ENCODE measurements around the gene BLOC1S1.

Gene BLOC1S1

GRCh38 chr12:55694188-55694515 lies 21.7 kb upstream of the BLOC1S1 start:
- Histone ChIP-seq H3K14ac (ENCODE audit: low read length) (no peak overlapping the region), H2AFZ (ENCODE audit: low read length) (no peak overlapping the region), H3K9me3 (replicated peaks in 1 of 2; ENCODE audit: control insufficient read depth in 2 of 2, insufficient read depth in 1 of 2, low read depth in 1 of 2, low read length in 2 of 2) (no peaks in the 10 kb centered on the region), H2BK120ac (ENCODE audit: low read depth, low read length) (no peak overlapping the region), H2BK12ac (ENCODE audit: low read length) (no peak overlapping the region), H3K9ac (ENCODE audit: low read depth, low read length, poor library complexity) (no peak overlapping the region), H3K27ac (replicated peaks; ENCODE audit: low read length) (no peak overlapping the region), H3K18ac (ENCODE audit: low read length) (no peak overlapping the region), H3K36me3 (replicated peaks in 1 of 2; ENCODE audit: control insufficient read depth in 2 of 2, insufficient read depth in 2 of 2, low read length in 2 of 2) (peaks cover 20 to 39% of the 10 kb centered on the region in 2 donors), H3K4me1 (ENCODE audit: control insufficient read depth in 2 of 2, insufficient read depth in 1 of 2, low read depth in 1 of 2, low read length in 2 of 2) (no peaks in the 10 kb centered on the region), H3K79me1 (ENCODE audit: low read depth, low read length) (no peaks in the 10 kb centered on the region), H3K4me3 (ENCODE audit: low read length in 2 of 2) (no peak overlapping the region), H3K4ac (ENCODE audit: low read length) (no peak overlapping the region), H3K4me2 (ENCODE audit: insufficient read depth, low read length, poor library complexity, severe bottlenecking) (no peak overlapping the region), H4K8ac (ENCODE audit: low read depth, low read length) (no peak overlapping the region), H3K27me3 (ENCODE audit: control insufficient read depth in 3 of 3, insufficient read depth in 3 of 3, low read depth in 1 of 3, low read length in 3 of 3) (no peaks in the 10 kb centered on the region), H3K23ac (ENCODE audit: low read depth, low read length, poor library complexity) (no peak overlapping the region), H2BK5ac (ENCODE audit: low read length) (no peak overlapping the region), H4K91ac (ENCODE audit: low read depth, low read length, poor library complexity) (no peak overlapping the region), H2BK15ac (ENCODE audit: low read length) (no peak overlapping the region), H2AK5ac (ENCODE audit: low read depth, low read length) (no peak overlapping the region)
- no CpG with 5 or more reads among the region's 7 CpGs for WGBS, 2 donors (ENCODE audit: extremely low coverage in 2 of 2, insufficient read length in 2 of 2, insufficient replicate concordance in 1 of 2)
- DNase-seq (ENCODE audit: low spot score): no peak

GRCh38 chr12:55694651-55695050 lies 21.2 kb upstream of the BLOC1S1 start:
- no peak overlapping the region for H2BK120ac ChIP-seq (ENCODE audit: low read depth, low read length)
- H3K79me1 ChIP-seq (ENCODE audit: low read depth, low read length): no peaks in the 10 kb centered on the region
- no peaks in the 10 kb centered on the region for H3K9me3 ChIP-seq (replicated peaks in 1 of 2; ENCODE audit: control insufficient read depth in 2 of 2, insufficient read depth in 1 of 2, low read depth in 1 of 2, low read length in 2 of 2)
- no peak overlapping the region for H4K91ac ChIP-seq (ENCODE audit: low read depth, low read length, poor library complexity)
- no CpG with 5 or more reads among the region's 4 CpGs for WGBS, 2 donors (ENCODE audit: extremely low coverage in 2 of 2, insufficient read length in 2 of 2, insufficient replicate concordance in 1 of 2)
- H3K4ac ChIP-seq (ENCODE audit: low read length): no peak overlapping the region
- H4K8ac ChIP-seq (ENCODE audit: low read depth, low read length): no peak overlapping the region
- no peak overlapping the region for H2AFZ ChIP-seq (ENCODE audit: low read length)
- H3K27me3 ChIP-seq (ENCODE audit: control insufficient read depth in 3 of 3, insufficient read depth in 3 of 3, low read depth in 1 of 3, low read length in 3 of 3): no peaks in the 10 kb centered on the region
- no peak overlapping the region for H3K23ac ChIP-seq (ENCODE audit: low read depth, low read length, poor library complexity)
- H3K14ac ChIP-seq (ENCODE audit: low read length): no peak overlapping the region
- H2AK5ac ChIP-seq (ENCODE audit: low read depth, low read length): no peak overlapping the region
- no peak overlapping the region for H2BK12ac ChIP-seq (ENCODE audit: low read length)
- no peak overlapping the region for H3K4me2 ChIP-seq (ENCODE audit: insufficient read depth, low read length, poor library complexity, severe bottlenecking)
- H3K18ac ChIP-seq (ENCODE audit: low read length): no peak overlapping the region
- H3K27ac ChIP-seq (replicated peaks; ENCODE audit: low read length): no peak overlapping the region
- H3K4me1 ChIP-seq (ENCODE audit: control insufficient read depth in 2 of 2, insufficient read depth in 1 of 2, low read depth in 1 of 2, low read length in 2 of 2): no peaks in the 10 kb centered on the region
- no peak overlapping the region for H3K9ac ChIP-seq (ENCODE audit: low read depth, low read length, poor library complexity)
- H2BK5ac ChIP-seq (ENCODE audit: low read length): no peak overlapping the region
- DNase-seq (ENCODE audit: low spot score): no peak
- peaks cover 20 to 41% of the 10 kb centered on the region in 2 donors for H3K36me3 ChIP-seq (replicated peaks in 1 of 2; ENCODE audit: control insufficient read depth in 2 of 2, insufficient read depth in 2 of 2, low read length in 2 of 2)
- H2BK15ac ChIP-seq (ENCODE audit: low read length): no peak overlapping the region
- H3K4me3 ChIP-seq (ENCODE audit: low read length in 2 of 2): no peak overlapping the region

GRCh38 chr12:55695349-55695748 lies 20.5 kb upstream of the BLOC1S1 start:
- Histone ChIP-seq H3K9me3 (replicated peaks in 1 of 2; ENCODE audit: control insufficient read depth in 2 of 2, insufficient read depth in 1 of 2, low read depth in 1 of 2, low read length in 2 of 2) (no peaks in the 10 kb centered on the region), H2BK5ac (ENCODE audit: low read length) (no peak overlapping the region), H2BK15ac (ENCODE audit: low read length) (no peak overlapping the region), H3K79me1 (ENCODE audit: low read depth, low read length) (no peaks in the 10 kb centered on the region), H2BK12ac (ENCODE audit: low read length) (no peak overlapping the region), H4K91ac (ENCODE audit: low read depth, low read length, poor library complexity) (no peak overlapping the region), H2BK120ac (ENCODE audit: low read depth, low read length) (no peak overlapping the region), H3K4me3 (ENCODE audit: low read length in 2 of 2) (no peak overlapping the region), H4K8ac (ENCODE audit: low read depth, low read length) (no peak overlapping the region), H3K9ac (ENCODE audit: low read depth, low read length, poor library complexity) (no peak overlapping the region), H3K4me2 (ENCODE audit: insufficient read depth, low read length, poor library complexity, severe bottlenecking) (no peak overlapping the region), H2AK5ac (ENCODE audit: low read depth, low read length) (no peak overlapping the region), H2AFZ (ENCODE audit: low read length) (no peak overlapping the region), H3K18ac (ENCODE audit: low read length) (no peak overlapping the region), H3K27me3 (ENCODE audit: control insufficient read depth in 3 of 3, insufficient read depth in 3 of 3, low read depth in 1 of 3, low read length in 3 of 3) (no peaks in the 10 kb centered on the region), H3K27ac (replicated peaks; ENCODE audit: low read length) (no peak overlapping the region), H3K4ac (ENCODE audit: low read length) (no peak overlapping the region), H3K36me3 (replicated peaks in 1 of 2; ENCODE audit: control insufficient read depth in 2 of 2, insufficient read depth in 2 of 2, low read length in 2 of 2) (peaks cover 20 to 41% of the 10 kb centered on the region in 2 donors), H3K14ac (ENCODE audit: low read length) (no peak overlapping the region), H3K4me1 (ENCODE audit: control insufficient read depth in 2 of 2, insufficient read depth in 1 of 2, low read depth in 1 of 2, low read length in 2 of 2) (no peaks in the 10 kb centered on the region), H3K23ac (ENCODE audit: low read depth, low read length, poor library complexity) (no peak overlapping the region)
- WGBS, 2 donors (ENCODE audit: extremely low coverage in 2 of 2, insufficient read length in 2 of 2, insufficient replicate concordance in 1 of 2): no CpG with 5 or more reads among the region's 7 CpGs
- no peak for DNase-seq (ENCODE audit: low spot score)

GRCh38 chr12:55696141-55696540 lies 19.7 kb upstream of the BLOC1S1 start:
- no peak overlapping the region for H2BK12ac ChIP-seq (ENCODE audit: low read length)
- no peak overlapping the region for H2BK15ac ChIP-seq (ENCODE audit: low read length)
- H2AK5ac ChIP-seq (ENCODE audit: low read depth, low read length): no peak overlapping the region
- H3K4me1 ChIP-seq (ENCODE audit: control insufficient read depth in 2 of 2, insufficient read depth in 1 of 2, low read depth in 1 of 2, low read length in 2 of 2): no peaks in the 10 kb centered on the region
- no peak overlapping the region for H4K8ac ChIP-seq (ENCODE audit: low read depth, low read length)
- H2AFZ ChIP-seq (ENCODE audit: low read length): no peak overlapping the region
- H3K9ac ChIP-seq (ENCODE audit: low read depth, low read length, poor library complexity): no peak overlapping the region
- H3K4me2 ChIP-seq (ENCODE audit: insufficient read depth, low read length, poor library complexity, severe bottlenecking): no peak overlapping the region
- H3K4me3 ChIP-seq (ENCODE audit: low read length in 2 of 2): no peak overlapping the region
- no peak overlapping the region for H3K27ac ChIP-seq (replicated peaks; ENCODE audit: low read length)
- H3K23ac ChIP-seq (ENCODE audit: low read depth, low read length, poor library complexity): no peak overlapping the region
- peaks cover 2% of the 10 kb centered on the region for H3K79me1 ChIP-seq (ENCODE audit: low read depth, low read length)
- no peak overlapping the region for H2BK5ac ChIP-seq (ENCODE audit: low read length)
- no CpG with 5 or more reads among the region's 6 CpGs for WGBS, 2 donors (ENCODE audit: extremely low coverage in 2 of 2, insufficient read length in 2 of 2, insufficient replicate concordance in 1 of 2)
- H3K18ac ChIP-seq (ENCODE audit: low read length): no peak overlapping the region
- peaks cover 18 to 45% of the 10 kb centered on the region in 2 donors for H3K36me3 ChIP-seq (replicated peaks in 1 of 2; ENCODE audit: control insufficient read depth in 2 of 2, insufficient read depth in 2 of 2, low read length in 2 of 2)
- no peak overlapping the region for H2BK120ac ChIP-seq (ENCODE audit: low read depth, low read length)
- no peaks in the 10 kb centered on the region for H3K9me3 ChIP-seq (replicated peaks in 1 of 2; ENCODE audit: control insufficient read depth in 2 of 2, insufficient read depth in 1 of 2, low read depth in 1 of 2, low read length in 2 of 2)
- H3K4ac ChIP-seq (ENCODE audit: low read length): no peak overlapping the region
- DNase-seq (ENCODE audit: low spot score): no peak
- no peak overlapping the region for H3K14ac ChIP-seq (ENCODE audit: low read length)
- H4K91ac ChIP-seq (ENCODE audit: low read depth, low read length, poor library complexity): no peak overlapping the region
- H3K27me3 ChIP-seq (ENCODE audit: control insufficient read depth in 3 of 3, insufficient read depth in 3 of 3, low read depth in 1 of 3, low read length in 3 of 3): no peaks in the 10 kb centered on the region
